Caki2 (cell line): ENCODE data around the gene CCT4. TPM values are rescaled to one million over a fixed set of nuclear protein-coding genes. Genes with fewer than 3 reads are reported as not detected.
A peak's percentile ranks its signal among the peaks of the same experiment; 100 is the strongest.
"Not testable (repeated sequence)": the region's sequence is repeated elsewhere in the genome, so short reads cannot be mapped to it uniquely, and the experiment has no call there.

Source experiments
- DNase-seq: peaks from one replicate; pipeline ENCODE4 v3.0.0-alpha.2; 2015; ENCODE audit warnings: low read depth
- in situ Hi-C: cut with HindIII; loops from 2 replicates; pipeline ENCODE4 v1.10.0; 2016; ENCODE audit warnings: low sequenced_read_pairs, low pct_unique_long_range_greater_than_20kb, mixed read lengths
- total RNA-seq: library from RNA; depleted of rRNA; stranded (reverse); fragments of >200 nt; shearing (Covaris generic); gene quantifications from 2 replicates; pipeline ENCODE4 v1.2.3, GENCODE V29; 2014; ENCODE audit warnings: low replicate concordance; rRNA removed

Gene CCT4
- 275 and 294 TPM in 2 replicates for total RNA-seq

- in situ Hi-C loops = no loop called here
- peak; percentile 95 for DNase-seq
Measured at GRCh38 chr2:61888267-61889055, at the start of gene CCT4. Gene CCT4 (minus strand): TSS chr2:61888656. CDS start chr2:61888507, 149 bp downstream.

- no peak for DNase-seq
- in situ Hi-C loops = no loop called here
Measured at GRCh38 chr2:61937886-61938285, 49.4 kb upstream of the CCT4 start.

GRCh38 chr2:61937098-61937497, 48.6 kb upstream of the CCT4 start:
- DNase-seq = no peak
- in situ Hi-C loops = no loop called here

GRCh38 chr2:61928826-61929461, 40.5 kb upstream of the CCT4 start:
- in situ Hi-C loops = no loop called here
- peak; percentile 45 for DNase-seq

DNA sequence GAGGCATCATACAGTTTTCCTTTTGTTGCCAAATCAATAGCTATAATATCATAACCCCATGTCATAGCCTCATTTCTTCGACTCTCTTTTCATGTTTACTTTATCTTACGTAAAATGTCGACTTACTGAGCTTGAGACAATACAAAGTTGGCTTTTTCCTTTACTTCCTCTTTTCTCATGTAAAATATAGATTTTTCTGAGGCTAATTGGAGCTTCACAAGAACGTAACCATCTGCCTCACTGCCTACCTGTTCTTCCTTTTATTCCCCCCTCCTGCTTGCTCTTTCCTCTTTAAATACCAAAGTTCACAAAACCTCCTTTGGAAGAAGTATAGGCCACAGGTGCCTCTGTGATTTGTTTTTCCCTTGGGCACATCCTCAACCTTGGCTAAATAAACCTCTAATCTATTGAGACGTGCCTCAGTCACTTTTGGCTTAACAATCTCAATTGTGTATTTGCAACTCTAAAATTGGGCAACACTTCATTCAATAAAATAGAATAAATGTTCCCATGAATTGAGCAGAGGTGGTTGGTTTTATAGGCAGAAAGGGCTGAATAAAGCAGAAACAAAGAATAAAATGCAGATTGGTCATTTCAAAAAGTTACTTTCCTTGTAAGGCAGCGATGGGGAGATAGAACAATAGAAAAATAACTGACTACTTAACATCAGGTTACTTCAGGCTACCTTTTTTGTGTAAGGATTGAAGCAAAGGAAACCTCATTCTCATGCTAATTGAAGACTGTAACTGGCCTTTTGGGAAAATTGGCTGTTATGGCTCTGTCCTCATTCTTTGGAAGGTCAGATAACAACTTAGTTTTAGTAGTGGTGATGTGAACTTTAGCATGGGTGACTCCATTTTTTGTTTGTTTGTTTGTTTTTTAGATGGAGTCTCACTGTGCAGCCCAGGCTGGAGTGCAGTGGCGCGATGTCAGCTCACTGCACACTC, 38.3 kb upstream of the CCT4 start:
- in situ Hi-C loops = no loop called here

DNA sequence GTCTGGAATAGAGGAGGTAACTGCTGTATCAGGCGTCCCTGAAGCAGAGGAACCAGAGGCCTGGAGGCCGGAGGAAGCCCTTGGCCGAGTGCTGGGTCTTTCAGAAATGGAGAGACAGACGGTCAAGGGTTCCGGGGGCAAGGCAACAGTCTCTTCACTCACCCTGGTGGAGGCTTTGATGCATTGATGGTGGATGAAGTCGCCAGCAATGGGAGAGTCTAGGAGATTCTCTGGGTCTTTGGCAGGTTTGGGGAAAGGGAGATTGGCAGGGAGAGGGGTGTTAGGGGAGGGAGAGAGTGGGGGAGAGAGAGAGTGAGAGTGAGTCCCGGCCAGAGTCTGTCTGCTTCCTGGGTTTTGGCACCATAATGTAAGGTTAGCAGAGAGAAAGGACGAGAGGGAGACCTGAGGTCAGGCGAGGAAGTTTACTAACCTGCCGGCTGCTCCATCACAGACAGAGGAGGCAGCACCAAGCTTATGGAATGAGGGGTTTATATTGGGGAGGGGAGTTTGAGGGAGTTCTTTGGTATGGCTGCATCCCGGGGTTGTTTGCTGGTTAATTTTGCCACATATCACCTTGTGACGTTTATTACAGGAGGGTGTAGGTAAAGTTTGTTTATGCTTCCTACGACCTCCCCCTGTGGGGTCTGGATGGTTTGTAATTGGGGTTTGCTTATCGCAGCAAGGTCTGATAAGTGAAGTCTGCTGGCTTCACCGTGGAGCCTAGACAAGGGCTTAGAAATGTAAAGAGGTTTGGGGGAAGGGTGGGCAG, 36.6 kb upstream of the CCT4 start:
- in situ Hi-C loops = no loop called here
- DNase-seq = no peak

More for the DNA sequence above, 38.3 kb upstream of the CCT4 start:
- DNase-seq = no peak

GRCh38 chr2:61922714-61923113, 34.3 kb upstream of the CCT4 start:
- in situ Hi-C loops = no loop called here
- no peak for DNase-seq

- DNase-seq = no peak
- in situ Hi-C loops = no loop called here
Measured at GRCh38 chr2:61920548-61920947, 32.1 kb upstream of the CCT4 start.

DNA sequence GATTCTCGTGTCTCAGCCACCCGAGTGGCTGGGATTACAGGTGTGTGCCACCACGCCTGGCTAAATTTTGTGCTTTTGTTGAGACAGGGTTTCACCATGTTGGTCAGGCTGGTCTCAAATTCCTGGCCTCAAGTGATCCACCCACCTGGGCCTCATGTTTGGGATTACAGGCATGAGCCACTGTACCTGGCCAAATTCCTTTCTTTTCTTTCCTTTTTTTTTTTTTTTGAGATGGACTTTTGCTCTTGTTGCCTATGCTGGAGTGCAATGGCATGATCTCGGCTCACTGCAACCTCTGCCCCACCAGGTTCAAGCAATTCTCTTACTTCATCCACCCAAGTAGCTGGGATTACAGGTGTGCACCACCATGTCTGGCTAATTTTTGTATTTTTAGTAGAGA, 26.3 kb upstream of the CCT4 start:
- DNase-seq, in situ Hi-C loops: not testable (repeated sequence)

DNA sequence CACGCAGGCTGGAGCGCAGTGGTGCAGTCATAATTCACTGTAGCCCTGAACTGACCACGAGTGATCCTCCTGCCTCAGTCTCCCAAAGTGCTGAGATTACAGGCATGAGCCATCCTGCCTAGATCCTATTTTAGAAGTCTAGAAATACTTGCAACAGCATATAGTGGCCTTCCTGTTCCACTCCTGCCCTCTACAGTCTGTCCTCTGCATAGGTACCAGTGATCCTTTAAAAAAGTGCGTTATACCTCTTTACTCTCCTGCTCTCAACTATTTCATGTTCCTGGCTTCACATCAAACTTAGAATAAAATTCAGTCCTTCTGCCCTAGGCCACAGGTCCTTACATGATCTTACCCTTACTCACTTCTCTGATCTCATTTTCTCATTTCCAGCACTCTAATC, 23.1 kb upstream of the CCT4 start:
- no peak for DNase-seq
- in situ Hi-C loops = no loop called here

DNA sequence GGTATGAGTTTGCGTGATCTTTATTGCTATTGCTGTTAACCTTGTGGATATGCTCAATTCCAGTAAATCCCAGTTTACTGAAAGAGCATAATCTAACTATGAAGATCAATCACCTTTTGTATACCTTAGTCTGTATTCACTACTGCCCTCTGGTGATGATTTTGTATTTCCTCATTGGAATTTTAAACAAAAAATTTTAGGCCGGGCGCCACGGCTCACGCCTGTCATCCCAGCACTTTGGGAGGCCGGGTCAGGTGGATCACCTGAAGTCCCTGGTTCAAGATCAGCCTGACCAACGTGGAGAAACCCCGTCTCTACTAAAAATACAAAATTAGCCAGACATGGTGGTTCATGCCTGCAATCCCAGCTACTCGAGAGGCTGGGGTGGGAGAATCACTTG, 22.1 kb upstream of the CCT4 start:
- in situ Hi-C loops = no loop called here

GRCh38 chr2:61909116-61909515, 20.7 kb upstream of the CCT4 start:
- no peak for DNase-seq
- in situ Hi-C loops = no loop called here

More for the DNA sequence above, 22.1 kb upstream of the CCT4 start:
- DNase-seq = no peak

- in situ Hi-C loops = no loop called here
- DNase-seq = no peak
Measured at GRCh38 chr2:61906186-61906470, 17.7 kb upstream of the CCT4 start.

DNA sequence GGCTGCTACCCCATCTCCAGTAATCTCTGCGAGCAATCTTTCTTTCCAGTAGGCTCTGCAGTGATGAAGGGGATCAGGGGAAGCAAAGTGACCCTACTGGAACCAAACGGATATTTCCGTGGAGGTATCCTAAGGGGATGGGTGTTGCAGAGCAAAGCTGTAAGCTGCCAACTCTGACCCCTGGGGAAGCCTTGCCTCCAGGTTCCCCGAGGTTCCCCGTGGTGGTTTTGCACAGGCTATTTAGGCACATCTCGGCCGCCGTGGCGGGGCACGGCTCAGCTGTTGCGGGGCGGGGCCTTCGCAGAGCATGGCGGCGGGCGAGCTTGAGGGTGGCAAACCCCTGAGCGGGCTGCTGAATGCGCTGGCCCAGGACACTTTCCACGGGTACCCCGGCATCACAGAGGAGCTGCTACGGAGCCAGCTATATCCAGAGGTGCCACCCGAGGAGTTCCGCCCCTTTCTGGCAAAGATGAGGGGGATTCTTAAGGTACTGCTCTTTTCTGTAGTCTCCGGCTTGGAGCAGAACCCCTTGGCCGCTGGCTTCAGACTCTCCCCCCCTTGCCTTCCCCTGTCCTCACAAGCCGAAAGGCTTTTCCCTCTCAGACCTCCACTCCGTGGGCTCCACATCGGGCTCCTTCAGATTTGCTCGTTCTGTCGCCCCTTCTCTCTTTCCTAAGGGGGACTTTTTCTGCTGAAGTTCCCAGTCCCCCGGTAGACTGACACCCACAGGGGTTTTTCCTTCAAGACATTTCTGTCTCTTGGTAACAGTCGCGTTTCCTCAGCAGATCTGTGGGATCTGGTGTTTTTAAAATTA, 17.1 kb upstream of the CCT4 start, which contains the start of gene COMMD1:
COMMD1 (plus strand) TSS at position 303 of the 814 bp plus-strand sequence; CDS start at position 308, 5 bp downstream.
- in situ Hi-C loops = no loop called here
- DNase-seq = peak; percentile 56

DNA sequence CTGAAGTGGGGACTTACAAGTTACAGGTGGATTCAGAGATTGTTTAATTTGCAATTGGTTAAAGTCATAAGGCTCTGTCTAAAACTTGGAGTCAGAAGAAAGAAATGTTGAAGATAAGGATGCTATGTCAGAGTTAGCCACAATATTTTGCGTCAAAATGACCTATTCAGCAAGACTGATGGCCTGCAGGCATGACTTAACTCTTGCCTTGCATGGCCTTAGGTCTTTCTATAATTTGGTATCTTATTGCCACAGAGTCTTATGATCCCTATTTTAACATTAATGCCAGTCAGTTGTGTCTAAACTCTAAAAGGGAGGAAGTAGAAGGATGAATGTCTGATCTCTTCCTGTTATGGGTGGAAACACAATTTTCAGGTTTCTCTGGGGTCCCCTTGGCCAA, 11.8 kb upstream of the CCT4 start:
- in situ Hi-C loops = no loop called here
- no peak for DNase-seq

- in situ Hi-C loops = no loop called here
Measured at GRCh38 chr2:61898810-61899209, 10.4 kb upstream of the CCT4 start.

GRCh38 chr2:61887717-61888266, 664 bp downstream of the CCT4 start:
- no peak for DNase-seq
- in situ Hi-C loops = no loop called here

More at GRCh38 chr2:61898810-61899209, 10.4 kb upstream of the CCT4 start:
- no peak for DNase-seq
